HFFc6 (cell line): ENCODE measurements around the gene RGR. TPM values are rescaled to one million over a fixed set of nuclear protein-coding genes. Genes with fewer than 3 reads are reported as not detected.

Experiments
- DNase-seq: peaks from one replicate; pipeline ENCODE4 v3.0.0-alpha.2; 2018
- H3K27ac Mint-ChIP-seq: 2 replicates; pipeline ENCODE4 v1.8.0; 2020; ENCODE audit warnings: mild to moderate bottlenecking, mixed read lengths
- H3K27me3 Mint-ChIP-seq: 2 replicates; pipeline ENCODE4 v1.8.0; 2021; ENCODE audit warnings: mild to moderate bottlenecking, moderate library complexity, mixed read lengths; ENCODE audit not compliant: insufficient read depth
- H3K36me3 Mint-ChIP-seq: 2 replicates; pipeline ENCODE4 v1.8.0; 2021; ENCODE audit warnings: low read depth, mixed read lengths
- H3K4me1 Mint-ChIP-seq: 2 replicates; pipeline ENCODE4 v1.8.0; 2020; ENCODE audit warnings: low read depth, mixed read lengths
- H3K4me3 Mint-ChIP-seq: 2 replicates; pipeline ENCODE4 v1.8.0; 2020; ENCODE audit warnings: mild to moderate bottlenecking, moderate library complexity, mixed read lengths
- H3K9me3 Mint-ChIP-seq: 2 replicates; pipeline ENCODE4 v1.8.0; 2020; ENCODE audit warnings: mild to moderate bottlenecking, mixed read lengths
- CTCF ChIP-seq: fragments of 200-600 bp; sonication (generic); IDR thresholded peaks from 2 replicates; pipeline ENCODE4 v1.5.0; 2021; ENCODE audit warnings: antibody characterized with exemption, mild to moderate bottlenecking
- total RNA-seq, 6 experiments: library from RNA; stranded (reverse); fragmentation: NEBNext Ultra II Directional; extraction: Animal tissue kit (Norgen Biotek cat#: 25700); gene quantifications; 2 replicates in 1 of 6; 3 replicates in 5 of 6; pipeline ENCODE4 v1.2.3, GENCODE V29; 2021

Gene RGR
- total RNA-seq, 6 experiments from 2014 or later = not detected

GRCh38 chr10:84236807-84237198 lies 8.1 kb upstream of the RGR start:
- no peaks in the 10 kb centered on the region for H3K4me1 Mint-ChIP-seq
- TF ChIP-seq CTCF = no peak
- H3K36me3 Mint-ChIP-seq = no peaks in the 10 kb centered on the region
- no peak overlapping the region for H3K27ac Mint-ChIP-seq
- H3K4me3 Mint-ChIP-seq = no peak overlapping the region
- peaks cover 24% of the 10 kb centered on the region for H3K27me3 Mint-ChIP-seq
- no peak for DNase-seq
- H3K9me3 Mint-ChIP-seq = no peaks in the 10 kb centered on the region

GRCh38 chr10:84237199-84238051 lies 7.4 kb upstream of the RGR start:
- Mint-ChIP-seq H3K27me3 (peaks cover 24% of the 10 kb centered on the region), H3K4me3 (no peak overlapping the region), H3K36me3 (no peaks in the 10 kb centered on the region), H3K9me3 (no peaks in the 10 kb centered on the region), H3K27ac (no peak overlapping the region), H3K4me1 (no peaks in the 10 kb centered on the region)
- TF ChIP-seq CTCF = peak; percentile 22
- no peak for DNase-seq

- H3K36me3 Mint-ChIP-seq = no peaks in the 10 kb centered on the region
- no peak for DNase-seq
- H3K27ac Mint-ChIP-seq = no peak overlapping the region
- H3K4me3 Mint-ChIP-seq = no peak overlapping the region
- no peaks in the 10 kb centered on the region for H3K9me3 Mint-ChIP-seq
- no peaks in the 10 kb centered on the region for H3K4me1 Mint-ChIP-seq
- no peak for TF ChIP-seq CTCF
- peaks cover 20% of the 10 kb centered on the region for H3K27me3 Mint-ChIP-seq
Observed at GRCh38 chr10:84238909-84239308, 5.9 kb upstream of the RGR start.

GRCh38 chr10:84241185-84241790 lies 3.6 kb upstream of the RGR start, which contains the start of gene LRIT1:
LRIT1 (minus strand) TSS chr10:84241546; CDS start chr10:84241439, 107 bp downstream.
- H3K4me3 Mint-ChIP-seq = no peak within 1 kb of the TSS
- H3K4me1 Mint-ChIP-seq = no peaks in the 10 kb centered on the region
- no peaks in the 10 kb centered on the region for H3K9me3 Mint-ChIP-seq
- no peak for TF ChIP-seq CTCF
- no peak within 1 kb of the TSS for H3K27ac Mint-ChIP-seq
- peaks cover 14% of the 10 kb centered on the region for H3K27me3 Mint-ChIP-seq
- H3K36me3 Mint-ChIP-seq = no peaks in the 10 kb centered on the region
- no peak for DNase-seq

- Mint-ChIP-seq H3K9me3 (no peaks in the 10 kb centered on the region), H3K27ac (no peak overlapping the region), H3K4me3 (no peak overlapping the region), H3K36me3 (no peaks in the 10 kb centered on the region), H3K27me3 (peaks cover 16% of the 10 kb centered on the region), H3K4me1 (no peaks in the 10 kb centered on the region)
- no peak for TF ChIP-seq CTCF
- DNase-seq = no peak
Observed at GRCh38 chr10:84243759-84244158, 1.1 kb upstream of the RGR start.
